ENCODE data around the gene MFRP.
"Not testable (repeated sequence)": the region's sequence is repeated elsewhere in the genome, so short reads cannot be mapped to it uniquely, and the experiment has no call there.

MFRP gene

DNA sequence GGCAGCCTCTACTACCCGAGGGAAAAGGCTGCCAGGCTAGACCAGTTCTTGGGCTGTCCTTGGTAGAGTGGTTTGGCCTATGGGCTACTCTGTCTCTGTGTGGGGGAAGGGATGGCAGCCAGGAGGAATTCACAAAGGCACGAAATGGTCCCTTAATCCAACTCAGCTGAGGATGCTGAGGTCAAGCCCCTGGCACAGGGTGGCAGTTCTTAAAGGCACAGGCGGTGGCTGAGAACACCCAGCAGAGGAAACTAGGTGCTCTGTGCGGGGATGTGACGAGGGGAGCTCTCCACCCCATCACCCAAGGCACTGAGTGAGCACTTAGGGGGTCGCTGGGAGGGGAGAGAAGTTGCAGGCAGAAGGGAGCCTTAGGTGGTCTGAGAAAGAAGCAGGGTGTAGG lies at the start of gene MFRP:
TSS of gene MFRP (minus strand) at position 101 of the 400 bp plus-strand sequence. CDS start 192 bp downstream, outside the sequence.
- no peak for DNase-seq

DNA sequence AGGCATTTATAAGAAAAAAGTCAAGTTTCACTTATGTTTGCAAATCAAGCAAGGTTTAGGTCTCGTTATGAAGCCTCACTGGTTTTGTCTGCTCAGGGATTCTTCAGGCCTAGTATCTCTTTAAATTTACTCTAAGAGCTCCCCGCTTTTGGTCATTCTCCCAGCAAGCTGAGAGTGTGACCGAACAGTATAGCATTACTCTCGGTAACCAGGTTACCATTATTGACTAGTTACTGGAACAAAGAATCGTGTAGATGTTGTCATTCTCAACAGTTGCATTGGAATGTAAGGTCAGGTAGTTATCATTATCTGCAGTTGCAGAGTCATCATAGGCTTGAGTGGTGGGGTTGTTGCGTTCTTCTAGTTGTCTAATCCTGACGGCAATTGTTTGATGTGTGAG lies 44.8 kb upstream of the MFRP start:
- no peak for DNase-seq

DNA sequence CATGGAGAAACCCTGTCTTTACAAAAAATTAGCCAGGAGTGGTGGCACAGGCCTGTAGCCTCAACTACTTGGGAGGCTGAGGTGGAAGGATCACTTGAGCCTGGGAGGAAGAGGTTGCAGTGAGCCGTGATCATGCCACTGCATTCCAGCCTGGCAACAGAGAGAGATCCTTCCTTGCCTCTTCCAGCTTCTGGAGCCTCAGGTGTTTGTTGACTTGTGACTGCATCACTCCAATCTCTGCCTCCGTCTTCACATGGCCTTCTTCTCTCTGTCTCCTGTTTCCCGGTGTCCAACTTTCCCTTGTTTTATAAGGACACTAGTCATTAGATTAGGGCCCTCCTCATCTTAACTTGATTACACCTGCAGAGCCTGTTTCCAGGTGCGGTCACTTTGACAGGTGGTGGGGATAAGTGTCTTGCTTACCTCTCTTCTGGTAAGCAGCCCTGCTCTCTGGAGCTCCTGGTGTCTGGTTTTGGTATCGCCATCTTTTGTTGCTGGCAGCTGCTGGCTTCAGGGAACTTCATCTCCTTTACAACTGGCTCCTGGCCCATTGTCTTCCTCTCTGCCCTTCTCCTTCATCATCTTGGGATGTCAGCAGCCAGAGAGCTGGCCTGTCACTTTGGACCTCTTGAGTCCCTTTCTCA lies 43.2 kb upstream of the MFRP start:
- no peak for DNase-seq

DNA sequence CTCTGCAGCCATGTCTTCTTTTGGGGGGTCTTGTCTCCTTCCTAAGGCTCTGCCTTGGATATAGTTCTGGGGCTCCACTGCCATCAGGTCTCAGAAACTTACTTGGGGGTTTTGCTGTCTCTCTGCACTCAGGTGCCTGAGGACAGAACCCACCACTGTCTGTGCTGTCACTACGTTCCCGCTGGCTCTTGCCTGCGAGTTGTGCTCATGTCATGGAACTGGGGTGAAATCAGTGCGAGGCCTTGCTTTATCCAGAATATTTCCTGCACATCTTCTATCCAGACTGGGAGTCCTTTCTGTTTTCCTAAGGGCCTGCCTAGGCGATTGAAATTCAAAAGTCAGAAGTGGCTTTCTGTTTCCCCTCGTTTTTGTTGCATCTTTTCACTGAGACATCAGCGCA lies 41.6 kb upstream of the MFRP start:
- DNase-seq = no peak

DNA sequence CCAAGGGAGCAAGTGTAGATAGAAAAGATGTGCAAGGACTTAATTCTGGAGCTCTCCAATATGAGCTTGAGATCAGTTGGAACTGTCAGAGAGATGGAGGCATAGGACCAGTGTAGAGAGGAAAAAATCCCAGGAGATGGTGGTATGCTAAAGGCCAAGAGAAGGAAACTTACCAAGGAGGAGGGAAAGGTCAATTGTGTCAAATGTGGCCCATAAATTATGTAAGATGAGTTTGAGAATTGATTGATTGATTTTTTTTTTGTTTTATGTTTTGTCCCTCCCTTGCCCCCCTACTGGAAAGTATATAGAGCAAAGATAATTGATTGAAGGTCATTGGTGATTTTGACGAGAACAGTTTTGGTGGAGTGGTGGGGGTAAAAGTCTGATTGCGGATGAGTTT lies 37.8 kb upstream of the MFRP start:
- DNase-seq = no peak

DNA sequence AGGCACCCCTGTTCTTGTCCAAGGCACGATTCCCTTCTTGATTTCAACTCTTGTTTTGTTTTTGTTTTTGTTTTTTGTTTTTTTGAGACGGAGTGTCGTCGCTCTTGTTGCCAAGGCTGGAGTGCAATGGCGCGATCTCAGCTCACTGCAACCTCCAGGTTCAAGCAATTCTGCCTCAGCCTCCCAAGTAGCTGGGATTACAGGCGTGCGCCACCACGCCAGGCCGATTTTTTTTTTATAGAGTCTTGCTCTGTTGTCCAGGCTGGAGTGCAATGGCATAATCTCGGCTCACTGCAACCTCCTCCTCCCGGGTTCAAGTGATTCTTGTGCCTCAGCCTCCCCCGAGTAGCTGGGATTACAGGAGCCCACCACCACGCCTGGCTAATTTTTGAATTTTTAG lies 36.0 kb upstream of the MFRP start:
- DNase-seq = not testable (repeated sequence)

DNA sequence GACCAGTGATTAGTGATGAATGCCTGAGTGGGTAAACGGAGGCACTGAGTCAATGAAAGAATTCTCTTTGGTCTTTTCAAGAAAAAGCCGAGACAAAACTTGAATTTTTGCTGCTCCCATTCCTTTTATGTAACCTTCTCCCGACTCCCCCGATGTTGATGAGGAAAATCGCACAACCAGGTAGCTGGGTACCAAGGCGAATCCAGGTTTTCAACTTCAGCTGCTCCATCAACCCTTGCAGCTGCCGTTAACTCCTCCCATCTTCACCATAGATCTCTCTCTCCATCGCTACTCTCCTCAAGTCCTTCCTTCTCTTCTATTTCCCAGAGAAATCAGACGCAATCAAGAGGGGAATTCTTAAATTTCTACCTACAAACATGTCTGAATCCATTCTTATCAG lies 35.6 kb upstream of the MFRP start:
- DNase-seq = no peak

DNA sequence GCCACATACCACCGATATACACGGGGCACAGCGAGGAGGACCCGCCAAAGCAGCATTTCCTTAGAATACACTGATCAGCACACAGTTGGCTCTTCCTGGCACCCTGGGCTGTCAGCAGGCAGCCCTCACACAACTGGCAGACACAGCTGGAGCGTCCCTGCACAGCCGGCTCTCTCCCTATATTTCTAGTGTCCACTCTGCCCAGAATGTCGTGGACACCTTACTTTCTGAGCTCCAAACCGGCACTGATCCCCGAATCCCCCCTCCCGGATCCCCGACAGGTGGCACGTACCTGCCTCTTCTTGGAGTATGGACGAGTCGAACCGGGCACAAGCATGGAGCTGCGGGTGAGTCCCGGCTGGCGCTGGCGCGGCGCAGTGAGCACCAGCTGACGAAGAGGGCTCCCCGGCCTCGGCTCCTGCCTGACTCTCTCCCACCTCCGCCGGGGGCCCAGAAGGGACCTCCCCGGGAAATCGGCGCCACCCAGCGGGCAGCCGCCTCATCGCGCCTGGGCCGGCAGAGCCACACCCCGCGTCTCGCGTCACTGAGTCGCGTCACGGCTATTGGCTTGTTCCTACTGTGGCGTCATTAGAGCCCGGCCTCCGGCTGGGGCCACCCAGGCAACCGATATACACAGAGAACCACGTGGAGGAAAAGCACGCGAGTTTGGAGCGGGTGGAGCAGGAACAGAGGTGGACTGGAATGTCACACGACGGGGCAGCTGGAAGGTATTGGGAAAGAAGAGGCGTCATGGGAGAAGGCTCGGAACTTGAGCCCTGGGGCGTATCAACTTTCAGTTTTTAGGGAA lies 34.9 kb upstream of the MFRP start, which contains the start of gene USP2:
TSS of gene USP2 (minus strand) at position 510 of the 808 bp plus-strand sequence. CDS start 8,210 bp downstream, outside the sequence.
- peak; percentile 79 for DNase-seq

DNA sequence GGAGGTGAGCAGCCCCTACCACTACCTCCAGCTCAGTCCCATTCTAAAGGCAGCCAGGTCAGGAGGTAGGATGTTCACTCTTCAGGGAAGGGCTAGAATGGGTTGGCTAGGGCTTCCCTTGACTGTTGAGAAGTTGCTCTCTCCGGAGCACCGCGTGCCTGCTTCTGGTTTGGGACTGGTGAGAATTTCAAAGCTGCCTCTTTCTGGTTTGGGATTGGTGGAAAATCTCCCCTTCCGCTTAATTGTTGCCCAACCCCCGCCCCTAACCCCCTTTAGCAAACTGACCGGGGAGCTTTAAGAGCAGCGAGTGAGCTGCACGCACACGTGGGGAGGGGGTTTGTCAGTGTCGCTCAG lies 34.3 kb upstream of the MFRP start:
- DNase-seq = no peak

DNA sequence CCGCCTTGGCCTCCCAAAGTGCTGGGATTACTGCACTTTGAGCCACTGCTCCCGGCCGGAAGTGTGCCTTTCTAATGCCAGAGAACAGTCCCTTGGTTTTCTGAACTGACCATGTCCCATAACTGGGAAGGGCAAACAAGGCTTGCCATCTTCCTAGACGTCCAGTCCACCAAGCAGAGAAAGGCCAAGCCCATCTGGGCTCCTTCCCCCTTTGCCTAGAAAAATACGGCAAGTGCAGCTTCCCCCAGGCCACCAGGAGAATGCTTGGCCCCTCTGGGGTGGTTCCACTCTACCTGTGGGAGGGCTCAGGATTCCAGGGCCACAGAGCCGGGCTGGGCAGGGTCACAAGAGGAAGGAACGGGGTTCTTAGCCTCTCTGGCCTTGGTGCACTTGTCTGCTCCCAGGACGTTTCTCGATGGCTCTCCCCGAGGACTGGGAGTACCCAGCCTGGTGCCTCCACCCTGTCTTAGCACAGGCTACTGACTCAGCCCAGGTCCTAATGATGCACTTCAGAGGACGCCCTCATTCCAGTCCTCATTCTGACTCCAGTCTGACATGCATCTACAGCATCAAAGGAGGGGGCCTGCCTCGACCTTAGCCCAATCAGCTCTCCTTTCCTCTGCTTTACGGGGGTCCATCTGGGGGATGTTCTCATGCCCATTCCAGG lies 33.8 kb upstream of the MFRP start:
- DNase-seq = no peak

DNA sequence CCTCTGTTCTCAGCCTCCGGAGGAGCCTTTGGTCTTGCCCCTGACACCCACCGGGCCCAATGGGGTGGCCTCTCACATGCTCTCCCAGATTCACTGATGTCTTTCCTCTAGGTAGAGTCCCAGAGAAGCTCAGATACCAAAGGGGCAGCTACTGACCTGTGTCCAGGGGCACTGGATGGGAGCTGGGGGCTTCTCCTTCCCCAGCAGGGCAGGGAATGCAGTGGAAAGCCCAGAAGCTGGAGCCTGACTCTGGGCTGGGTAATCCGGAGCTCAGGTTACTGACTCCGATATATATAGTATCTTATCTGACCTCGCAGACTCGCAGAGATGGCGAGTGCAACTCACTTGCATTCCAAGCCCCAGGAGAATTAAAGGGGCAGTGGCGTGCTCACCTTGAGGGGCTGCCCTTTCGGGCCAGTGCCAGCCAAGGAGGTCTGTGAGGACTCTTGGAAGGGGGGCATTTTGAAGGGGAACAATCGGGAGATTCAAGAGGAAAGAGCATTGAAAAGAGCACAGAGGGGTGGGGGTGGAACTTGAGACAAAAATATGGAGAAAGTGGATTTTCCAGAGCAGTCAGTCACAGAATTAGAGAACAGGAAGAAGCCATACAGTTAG lies 32.5 kb upstream of the MFRP start:
- DNase-seq = no peak

DNA sequence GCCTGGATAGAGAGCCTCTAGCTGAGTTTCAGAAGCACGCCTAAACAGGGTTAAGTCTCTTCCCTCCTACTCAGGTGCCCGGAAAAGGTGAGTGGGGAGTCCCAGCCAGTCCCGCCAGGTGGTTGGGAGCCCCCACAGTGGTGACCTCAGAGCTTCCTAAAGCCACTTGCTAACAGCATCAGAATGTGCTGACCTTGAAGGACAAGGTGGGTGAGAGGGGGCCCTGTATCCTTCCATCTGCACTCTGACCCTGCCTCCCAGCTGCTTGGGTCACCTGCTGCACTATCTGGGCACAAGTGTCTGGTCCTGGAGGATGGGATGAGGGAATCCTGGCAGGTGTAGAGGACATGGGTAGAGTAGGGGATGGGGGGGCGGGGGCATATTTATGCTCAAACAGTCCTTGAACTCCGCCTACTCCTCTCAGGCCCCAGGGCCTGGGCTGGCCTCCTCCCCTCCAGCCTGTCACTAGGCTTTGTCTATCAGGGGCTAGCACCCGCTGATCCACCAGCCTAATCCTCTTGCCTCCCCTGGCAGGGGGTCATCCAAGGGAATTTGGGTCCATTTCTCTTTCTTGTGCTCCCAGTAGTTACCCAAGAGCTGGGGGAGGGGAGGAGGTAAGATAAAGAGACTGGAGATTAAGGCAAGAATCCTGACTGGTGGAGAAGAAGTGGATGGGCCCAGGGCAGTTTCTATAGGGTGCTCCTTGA lies 31.6 kb upstream of the MFRP start:
- DNase-seq = no peak

DNA sequence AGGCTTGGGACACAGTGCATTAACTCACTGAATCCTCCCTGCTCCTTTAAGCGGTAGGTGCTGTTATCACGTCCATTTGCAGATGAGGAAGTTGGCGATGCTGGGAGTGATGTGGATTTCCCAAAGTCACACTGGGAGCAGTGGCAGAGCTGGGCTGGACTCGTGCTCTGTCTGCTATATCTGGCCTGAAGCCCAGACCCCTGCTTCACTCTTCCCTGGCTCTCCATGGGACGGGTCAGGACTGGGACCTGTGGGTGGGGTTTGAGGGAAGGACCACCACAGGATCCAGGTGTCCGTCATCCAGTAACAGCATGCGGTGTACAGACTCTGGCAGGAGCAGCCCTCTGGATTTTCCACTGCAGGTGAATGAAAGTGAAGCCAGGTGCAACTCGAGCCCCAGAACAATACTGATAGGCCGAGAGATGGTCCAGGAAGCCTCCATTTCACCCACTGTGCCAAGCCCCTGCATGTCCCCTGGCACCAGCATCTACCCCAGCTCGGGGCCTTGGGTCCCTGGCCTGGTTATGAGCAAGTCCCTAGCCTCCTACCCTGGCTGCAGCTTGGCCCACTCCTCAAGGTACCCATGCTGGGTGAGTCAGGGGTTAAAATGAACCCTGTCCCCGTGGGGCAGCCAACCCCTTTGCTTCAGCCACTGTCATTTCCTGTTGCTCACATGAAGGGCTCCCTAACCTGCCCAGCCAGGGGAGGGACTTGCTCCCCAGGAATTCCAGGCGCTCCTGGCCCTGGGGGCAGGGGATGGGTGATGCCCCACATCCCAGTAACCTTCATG lies 30.8 kb upstream of the MFRP start:
- no peak for DNase-seq

DNA sequence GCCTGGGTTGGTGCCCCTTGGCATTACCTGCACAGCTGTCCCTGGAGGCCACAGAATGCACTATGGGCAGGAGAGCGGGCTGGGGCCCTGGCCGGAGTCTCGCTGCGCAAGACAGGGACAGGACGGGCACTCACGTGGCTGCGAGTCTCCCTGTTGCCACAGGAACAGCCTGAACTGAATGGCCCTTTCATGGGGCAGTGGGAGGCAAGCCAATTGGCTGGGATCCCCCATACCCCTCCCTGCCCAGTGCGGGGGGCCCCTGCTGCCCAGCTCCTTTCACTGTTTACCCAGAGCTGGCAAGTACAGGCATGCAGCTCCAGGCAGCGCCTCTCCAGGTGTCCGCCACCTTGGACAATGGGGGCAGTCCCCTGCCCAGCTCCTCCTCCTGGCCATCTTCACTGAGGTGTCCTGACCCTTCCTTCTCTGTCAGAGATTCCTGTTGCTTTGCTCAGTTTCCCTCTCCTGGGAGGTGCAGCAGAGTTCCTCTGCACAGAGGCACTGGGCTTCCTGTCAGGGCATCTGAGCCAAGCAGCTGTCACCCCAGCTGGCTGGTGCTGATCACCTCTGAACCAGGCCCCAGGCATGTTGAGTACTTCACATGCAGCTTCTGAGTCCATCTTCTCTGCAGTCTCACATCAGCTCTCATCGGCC lies 29.8 kb upstream of the MFRP start:
- DNase-seq = no peak

DNA sequence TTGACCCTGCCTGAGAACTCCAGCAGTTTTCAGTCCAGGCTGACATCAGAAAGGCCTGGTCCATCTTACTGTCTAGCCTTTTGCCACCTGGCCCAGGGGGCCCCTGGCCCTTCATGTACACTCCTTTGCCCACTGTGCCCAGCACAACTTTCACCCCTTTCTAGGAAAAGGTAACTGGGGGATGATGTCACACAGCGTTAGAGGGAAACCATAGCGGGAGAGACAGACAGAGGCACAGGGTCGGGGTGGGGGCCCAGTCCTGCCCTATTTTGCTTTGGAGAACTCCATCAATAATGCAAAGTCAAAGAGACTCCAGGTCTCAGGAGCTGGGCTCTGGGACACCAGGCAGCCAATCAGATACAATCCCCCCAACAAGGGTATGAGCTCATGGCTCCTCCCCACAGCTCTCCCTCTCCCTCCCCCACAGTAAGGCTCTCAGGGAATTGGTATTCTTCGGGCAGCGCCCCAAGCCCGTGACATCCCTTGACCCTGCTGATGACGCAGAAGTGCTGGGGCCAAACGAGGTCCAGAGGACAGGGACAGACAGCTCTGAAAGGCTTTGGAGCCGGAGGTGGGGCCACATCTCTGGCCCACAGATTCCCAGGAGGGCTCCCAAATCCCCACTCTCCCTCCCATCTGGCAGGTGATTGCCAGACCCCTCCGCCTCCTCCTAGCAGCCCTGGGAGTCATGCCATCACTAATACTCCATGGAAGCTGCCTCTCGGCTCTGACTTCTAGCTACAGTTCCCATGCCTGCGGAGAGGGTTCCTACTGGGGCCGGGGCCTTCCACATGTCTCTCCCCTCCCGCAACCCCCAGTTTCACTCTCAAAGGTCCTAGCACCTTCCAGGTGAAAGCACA lies 29.1 kb upstream of the MFRP start:
- DNase-seq = no peak

DNA sequence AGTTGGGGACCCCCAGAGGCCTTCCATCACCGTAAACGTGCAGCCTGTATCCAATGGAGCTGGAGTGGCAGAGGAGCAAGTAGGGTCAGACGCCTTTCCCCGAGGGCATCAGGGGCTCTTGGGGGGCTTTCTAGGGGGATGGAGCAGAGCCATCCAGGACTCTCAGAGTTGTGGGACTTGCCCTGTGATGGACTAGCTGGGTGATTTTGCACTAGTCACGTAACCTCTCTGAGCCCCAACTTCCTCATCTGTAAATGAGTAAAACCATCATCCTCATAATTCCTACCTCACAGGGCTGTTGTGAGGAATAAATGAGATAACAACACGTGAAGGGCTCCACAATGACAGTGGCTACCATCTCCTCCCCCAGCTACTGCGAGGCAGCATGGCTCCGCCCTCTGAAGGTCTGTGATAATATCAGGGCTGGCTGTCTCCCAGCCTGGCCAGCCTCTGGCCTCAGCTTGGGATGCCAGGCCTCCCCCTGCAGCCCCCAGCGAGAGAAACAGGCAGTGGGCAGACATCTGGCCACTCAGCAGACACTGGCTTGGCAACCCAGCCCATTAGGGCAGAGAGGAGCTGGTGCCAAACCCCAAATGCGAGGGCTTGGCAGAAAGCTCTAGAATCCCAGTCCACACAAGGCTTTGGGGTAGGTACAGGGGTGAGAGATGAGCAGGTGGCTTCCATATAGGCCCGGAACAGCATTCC lies 28.3 kb upstream of the MFRP start:
- DNase-seq = no peak

DNA sequence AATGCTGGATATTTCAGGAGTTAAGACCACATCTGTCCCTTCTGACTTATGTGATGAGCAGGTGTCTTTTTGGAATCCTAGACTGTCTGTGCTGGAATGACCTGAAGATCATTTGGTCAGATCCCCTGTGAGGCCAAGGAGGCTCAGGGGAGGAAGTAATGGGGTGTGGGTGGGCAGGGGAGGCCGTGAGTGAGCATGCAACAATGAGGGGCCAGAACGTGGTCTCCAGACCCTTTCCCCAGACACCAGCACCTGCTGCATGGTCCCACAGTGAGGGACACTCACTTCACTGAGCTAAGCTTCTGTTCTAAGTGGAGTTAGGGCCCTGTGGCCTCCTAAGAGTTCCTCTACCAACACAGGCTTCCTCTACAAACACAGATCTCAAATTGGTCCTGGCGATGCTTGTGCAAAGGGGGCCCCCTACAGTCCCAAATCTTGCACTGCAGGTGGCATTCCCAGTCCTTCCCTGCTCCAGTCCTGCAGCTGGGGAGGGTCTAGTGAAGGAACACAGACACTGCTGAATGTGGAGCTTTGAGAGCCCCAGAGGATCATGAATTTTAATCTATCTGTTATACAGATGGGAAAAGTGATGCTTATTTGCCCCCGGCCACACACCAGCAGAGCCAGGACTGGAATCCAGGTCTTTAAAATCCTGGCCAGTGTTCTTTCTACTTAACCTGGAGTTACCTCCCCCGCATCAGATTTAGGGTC lies 27.6 kb upstream of the MFRP start:
- no peak for DNase-seq

DNA sequence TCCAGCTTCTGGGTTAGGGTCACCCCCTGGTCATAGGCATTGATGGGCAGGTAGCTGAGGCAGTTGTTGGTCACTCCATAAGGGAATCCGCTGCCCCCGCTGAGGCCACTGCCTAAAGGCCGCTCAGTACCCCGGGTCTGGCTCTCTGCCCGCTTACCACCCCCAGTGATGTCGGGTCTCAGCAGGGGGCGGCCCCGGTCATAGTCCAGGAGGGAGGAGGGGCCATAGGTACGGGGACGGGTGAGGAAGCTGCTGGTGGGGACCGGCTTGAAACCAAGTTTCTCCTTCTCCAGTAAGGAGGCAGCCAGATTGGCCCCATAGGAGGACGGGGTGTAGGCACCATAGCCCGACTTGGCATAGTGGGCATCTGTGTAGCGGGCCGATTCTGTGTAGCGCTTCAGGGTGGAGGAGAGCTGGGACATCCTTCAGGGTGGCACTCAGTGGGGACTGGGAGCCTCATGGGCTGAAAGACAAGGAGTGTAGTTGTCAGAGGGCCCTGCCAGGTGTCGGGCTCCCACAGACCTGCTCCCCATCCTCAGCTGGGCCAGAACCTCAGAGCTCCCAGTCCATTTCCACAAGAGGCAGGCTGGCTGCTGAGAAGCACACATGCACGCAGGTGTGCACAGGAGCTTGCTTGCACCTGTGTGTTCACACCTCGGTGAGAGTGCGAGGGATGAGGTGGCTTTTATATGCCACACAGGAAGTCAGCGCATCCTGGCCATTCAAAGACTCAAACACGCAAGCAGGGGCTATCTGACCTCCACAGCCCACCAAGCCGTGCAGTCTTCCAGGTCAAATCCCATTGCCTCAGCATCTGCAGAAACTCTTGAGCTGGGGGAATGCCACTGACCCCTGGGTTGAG lies 26.8 kb upstream of the MFRP start:
- DNase-seq = no peak
